ENCODE data around the gene CCL20. TPM values are rescaled to one million over a fixed set of nuclear protein-coding genes. Genes with fewer than 3 reads are reported as not detected.

CCL20 gene
- total RNA-seq, 1 experiment from 2014 or later, result not detected

DNA sequence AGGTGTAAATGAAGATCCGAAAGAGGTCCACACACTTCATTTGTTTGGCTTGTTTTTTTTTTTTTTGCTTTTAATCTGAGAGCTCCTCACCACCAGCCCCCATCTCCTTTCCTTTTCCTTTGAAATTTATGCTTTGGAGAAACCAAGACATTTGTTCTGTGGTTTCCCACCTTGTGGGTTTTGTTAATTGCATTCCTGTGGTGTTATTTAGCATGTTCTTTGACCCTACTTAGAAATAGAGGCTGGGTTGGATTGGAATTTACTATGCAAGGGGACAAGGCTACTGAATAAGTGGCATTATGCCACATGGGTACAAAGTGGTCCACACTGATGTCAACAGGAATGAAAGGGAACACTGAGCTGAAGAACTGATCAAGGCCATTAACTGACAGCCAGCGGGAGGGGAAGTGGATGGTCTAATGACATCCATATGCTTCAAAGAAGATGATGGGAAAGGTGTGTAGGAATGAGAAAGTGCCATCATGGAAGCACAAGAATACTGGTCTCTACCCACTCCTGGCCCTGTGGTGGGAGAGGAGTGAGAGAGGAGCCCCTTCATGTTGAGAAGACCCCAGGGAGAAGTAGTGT is 8.9 kb downstream of the CCL20 start:
- H3K9me3 ChIP-seq (ENCODE audit: low read depth, low read length, poor library complexity, severe bottlenecking), result no peaks in the 10 kb centered on the region
- BruUV-seq (replicated peaks), result no TSS peak
- H3K27ac ChIP-seq (ENCODE audit: low read depth, low read length, poor library complexity, severe bottlenecking), result no peak overlapping the region
- TF ChIP-seq EZH2 (IDR thresholded peaks at IDR 0.05; ENCODE audit: borderline replicate concordance, low read depth, low read length, poor library complexity, severe bottlenecking), result no peak
- TF ChIP-seq, protein P1, sequence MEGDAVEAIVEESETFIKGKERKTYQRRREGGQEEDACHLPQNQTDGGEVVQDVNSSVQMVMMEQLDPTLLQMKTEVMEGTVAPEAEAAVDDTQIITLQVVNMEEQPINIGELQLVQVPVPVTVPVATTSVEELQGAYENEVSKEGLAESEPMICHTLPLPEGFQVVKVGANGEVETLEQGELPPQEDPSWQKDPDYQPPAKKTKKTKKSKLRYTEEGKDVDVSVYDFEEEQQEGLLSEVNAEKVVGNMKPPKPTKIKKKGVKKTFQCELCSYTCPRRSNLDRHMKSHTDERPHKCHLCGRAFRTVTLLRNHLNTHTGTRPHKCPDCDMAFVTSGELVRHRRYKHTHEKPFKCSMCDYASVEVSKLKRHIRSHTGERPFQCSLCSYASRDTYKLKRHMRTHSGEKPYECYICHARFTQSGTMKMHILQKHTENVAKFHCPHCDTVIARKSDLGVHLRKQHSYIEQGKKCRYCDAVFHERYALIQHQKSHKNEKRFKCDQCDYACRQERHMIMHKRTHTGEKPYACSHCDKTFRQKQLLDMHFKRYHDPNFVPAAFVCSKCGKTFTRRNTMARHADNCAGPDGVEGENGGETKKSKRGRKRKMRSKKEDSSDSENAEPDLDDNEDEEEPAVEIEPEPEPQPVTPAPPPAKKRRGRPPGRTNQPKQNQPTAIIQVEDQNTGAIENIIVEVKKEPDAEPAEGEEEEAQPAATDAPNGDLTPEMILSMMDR (conservative IDR thresholded peaks at IDR 0.05; ENCODE audit: low read depth, low read length), result no peak
- ChIA-PET POLR2A (ENCODE audit: low non-redundant PET) (no interaction called here), CTCF (no interaction called here)
- intact Hi-C loops (cut with micrococcal nuclease; ENCODE audit: unreplicated experiment), result no loop called here
- peaks cover 16% of the 10 kb centered on the region for H3K4me1 ChIP-seq (ENCODE audit: insufficient read depth, low read length, poor library complexity, severe bottlenecking)
- no peak overlapping the region for H3K4me3 ChIP-seq (ENCODE audit: low read depth, low read length, poor library complexity, severe bottlenecking)
- no peaks in the 10 kb centered on the region for H3K36me3 ChIP-seq (ENCODE audit: insufficient read depth, low read length, poor library complexity, severe bottlenecking)
- no peak for DNase-seq (ENCODE audit: low spot score)
- no peaks in the 10 kb centered on the region for H3K27me3 ChIP-seq (replicated peaks; ENCODE audit: insufficient read depth, low read depth, low read length, poor library complexity)

DNA sequence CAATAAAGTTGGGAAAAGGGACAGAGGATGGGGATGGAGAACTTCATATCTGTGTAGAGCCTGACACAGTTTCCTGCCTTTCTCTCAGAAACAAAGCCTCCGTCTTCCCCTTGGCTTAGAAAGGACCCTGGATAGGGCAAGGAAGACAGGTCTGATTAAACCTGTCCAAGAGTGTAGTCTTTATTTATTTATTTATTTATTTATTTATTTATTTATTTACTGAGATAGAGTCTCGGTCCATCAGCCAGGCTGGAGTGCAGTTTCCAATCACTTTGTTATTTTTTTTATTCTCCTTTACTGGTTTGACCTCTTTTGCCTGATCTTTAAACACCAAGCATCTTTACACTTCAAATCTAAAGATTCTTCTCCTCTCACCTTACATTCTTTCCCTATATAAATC is 10.3 kb downstream of the CCL20 start:
- Histone ChIP-seq H3K36me3 (ENCODE audit: insufficient read depth, low read length, poor library complexity, severe bottlenecking) (no peaks in the 10 kb centered on the region), H3K4me3 (ENCODE audit: low read depth, low read length, poor library complexity, severe bottlenecking) (no peak overlapping the region), H3K9me3 (ENCODE audit: low read depth, low read length, poor library complexity, severe bottlenecking) (no peaks in the 10 kb centered on the region), H3K27ac (ENCODE audit: low read depth, low read length, poor library complexity, severe bottlenecking) (no peak overlapping the region), H3K27me3 (replicated peaks; ENCODE audit: insufficient read depth, low read depth, low read length, poor library complexity) (no peaks in the 10 kb centered on the region), H3K4me1 (ENCODE audit: insufficient read depth, low read length, poor library complexity, severe bottlenecking) (peaks cover 4% of the 10 kb centered on the region)
- DNase-seq (ENCODE audit: low spot score), result no peak
- TF ChIP-seq EZH2 (IDR thresholded peaks at IDR 0.05; ENCODE audit: borderline replicate concordance, low read depth, low read length, poor library complexity, severe bottlenecking), result no peak
- TF ChIP-seq, protein P1 (conservative IDR thresholded peaks at IDR 0.05; ENCODE audit: low read depth, low read length), result no peak
- ChIA-PET POLR2A (ENCODE audit: low non-redundant PET) (no interaction called here), CTCF (no interaction called here)
- BruUV-seq (replicated peaks), result no TSS peak
- intact Hi-C loops (cut with micrococcal nuclease; ENCODE audit: unreplicated experiment), result no loop called here

DNA sequence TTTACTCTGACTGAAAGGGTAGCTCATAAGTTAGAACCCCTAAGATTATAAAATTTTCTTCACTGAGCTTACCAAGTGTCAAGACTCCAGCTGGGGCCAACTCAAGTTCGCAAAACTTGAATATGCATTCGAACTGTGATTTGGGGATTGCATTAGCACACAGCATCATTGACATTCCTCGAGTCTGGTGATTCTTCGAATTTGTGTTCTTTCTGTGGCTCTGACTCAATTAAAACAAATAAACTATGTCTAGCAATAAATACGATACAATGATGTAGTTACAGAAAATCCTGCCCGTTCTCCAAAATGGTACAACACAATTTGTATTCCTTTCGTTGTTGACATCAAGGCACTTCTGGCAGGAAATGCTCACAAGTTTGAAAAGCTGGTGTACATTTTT is 11.1 kb downstream of the CCL20 start:
- no peaks in the 10 kb centered on the region for H3K36me3 ChIP-seq (ENCODE audit: insufficient read depth, low read length, poor library complexity, severe bottlenecking)
- no TSS peak for BruUV-seq (replicated peaks)
- no peak overlapping the region for H3K4me3 ChIP-seq (ENCODE audit: low read depth, low read length, poor library complexity, severe bottlenecking)
- intact Hi-C loops (cut with micrococcal nuclease; ENCODE audit: unreplicated experiment), result no loop called here
- POLR2A ChIA-PET (ENCODE audit: low non-redundant PET), result no interaction called here
- no peak overlapping the region for H3K27ac ChIP-seq (ENCODE audit: low read depth, low read length, poor library complexity, severe bottlenecking)
- no peak for TF ChIP-seq EZH2 (IDR thresholded peaks at IDR 0.05; ENCODE audit: borderline replicate concordance, low read depth, low read length, poor library complexity, severe bottlenecking)
- TF ChIP-seq, protein P1 (conservative IDR thresholded peaks at IDR 0.05; ENCODE audit: low read depth, low read length), result no peak
- CTCF ChIA-PET, result no interaction called here
- no peaks in the 10 kb centered on the region for H3K9me3 ChIP-seq (ENCODE audit: low read depth, low read length, poor library complexity, severe bottlenecking)
- no peaks in the 10 kb centered on the region for H3K27me3 ChIP-seq (replicated peaks; ENCODE audit: insufficient read depth, low read depth, low read length, poor library complexity)
- DNase-seq (ENCODE audit: low spot score), result no peak
- no peaks in the 10 kb centered on the region for H3K4me1 ChIP-seq (ENCODE audit: insufficient read depth, low read length, poor library complexity, severe bottlenecking)

Measured in A673 (cell line).